ENCODE data around the gene DOP1A.

DOP1A gene

DNA sequence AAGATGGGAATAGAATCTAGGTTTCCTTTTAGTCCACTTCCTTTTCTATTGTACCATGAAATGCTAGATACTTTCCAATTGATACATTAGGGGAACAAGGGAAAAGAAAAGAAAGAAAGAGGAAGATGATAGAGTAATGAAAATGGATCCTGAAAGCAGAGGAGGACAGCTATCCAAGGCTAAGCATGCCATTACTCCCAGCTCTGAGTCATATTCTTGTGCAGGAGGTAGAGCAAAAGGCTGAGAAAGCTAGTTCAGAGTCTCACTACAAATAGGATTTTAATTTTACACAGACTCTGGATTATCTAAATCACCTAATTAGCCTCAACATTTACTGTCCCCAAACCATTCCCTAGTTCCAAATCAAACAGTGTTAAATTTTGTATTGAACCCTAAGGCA is 149.3 kb downstream of the DOP1A start:
- Mint-ChIP-seq H3K9me3 (no peaks in the 10 kb centered on the region), H3K36me3 (ENCODE audit: low read depth) (no peaks in the 10 kb centered on the region), H3K27me3 (ENCODE audit: low read depth) (peaks cover 3% of the 10 kb centered on the region), H3K4me1 (peaks cover 9% of the 10 kb centered on the region), H3K4me3 (no peak overlapping the region), H3K27ac (no peak overlapping the region)
- TF ChIP-seq, protein P1, sequence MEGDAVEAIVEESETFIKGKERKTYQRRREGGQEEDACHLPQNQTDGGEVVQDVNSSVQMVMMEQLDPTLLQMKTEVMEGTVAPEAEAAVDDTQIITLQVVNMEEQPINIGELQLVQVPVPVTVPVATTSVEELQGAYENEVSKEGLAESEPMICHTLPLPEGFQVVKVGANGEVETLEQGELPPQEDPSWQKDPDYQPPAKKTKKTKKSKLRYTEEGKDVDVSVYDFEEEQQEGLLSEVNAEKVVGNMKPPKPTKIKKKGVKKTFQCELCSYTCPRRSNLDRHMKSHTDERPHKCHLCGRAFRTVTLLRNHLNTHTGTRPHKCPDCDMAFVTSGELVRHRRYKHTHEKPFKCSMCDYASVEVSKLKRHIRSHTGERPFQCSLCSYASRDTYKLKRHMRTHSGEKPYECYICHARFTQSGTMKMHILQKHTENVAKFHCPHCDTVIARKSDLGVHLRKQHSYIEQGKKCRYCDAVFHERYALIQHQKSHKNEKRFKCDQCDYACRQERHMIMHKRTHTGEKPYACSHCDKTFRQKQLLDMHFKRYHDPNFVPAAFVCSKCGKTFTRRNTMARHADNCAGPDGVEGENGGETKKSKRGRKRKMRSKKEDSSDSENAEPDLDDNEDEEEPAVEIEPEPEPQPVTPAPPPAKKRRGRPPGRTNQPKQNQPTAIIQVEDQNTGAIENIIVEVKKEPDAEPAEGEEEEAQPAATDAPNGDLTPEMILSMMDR (IDR thresholded peaks at IDR 0.05; ENCODE audit: unreplicated experiment in 3 of 3), result no peak
